HG02840 (cell line): Measurements from ENCODE around the gene RBMXL3.
"Not testable (repeated sequence)": the region's sequence is repeated elsewhere in the genome, so short reads cannot be mapped to it uniquely, and the experiment has no call there.

ENCODE experiments used
- ATAC-seq: cut with Tn5 transposase; IDR thresholded peaks from one replicate; pipeline ENCODE4 v1.9.1; 2021; ENCODE audit warnings: mild to moderate bottlenecking, moderate library complexity, moderate number of reproducible peaks; ENCODE audit not compliant: unreplicated experiment, low FRiP score

The RBMXL3 gene

GRCh38 chrX:115189110-115189509 lies at the start of gene RBMXL3:
RBMXL3 (plus strand) TSS chrX:115189410; CDS start chrX:115189442, 32 bp downstream.
- no peak for ATAC-seq

GRCh38 chrX:115142057-115142456 lies 47.2 kb upstream of the RBMXL3 start:
- ATAC-seq = no peak

- no peak for ATAC-seq
These were observed 42.0 kb upstream of the RBMXL3 start for GRCh38 chrX:115147220-115147619.

- no peak for ATAC-seq
These were observed 16.0 kb upstream of the RBMXL3 start for GRCh38 chrX:115173181-115173580.

- no peak for ATAC-seq
These were observed 14.7 kb upstream of the RBMXL3 start for GRCh38 chrX:115174548-115174947.

GRCh38 chrX:115177932-115178331 lies 11.3 kb upstream of the RBMXL3 start:
- ATAC-seq = no peak

GRCh38 chrX:115178473-115178872 lies 10.7 kb upstream of the RBMXL3 start:
- no peak for ATAC-seq

GRCh38 chrX:115183980-115184379 lies 5.2 kb upstream of the RBMXL3 start:
- ATAC-seq = no peak

- no peak for ATAC-seq
These were observed 731 bp downstream of the RBMXL3 start for GRCh38 chrX:115189646-115190635.

- ATAC-seq = no peak
These were observed 1.7 kb downstream of the RBMXL3 start for GRCh38 chrX:115190636-115191489.

- ATAC-seq = no peak
These were observed 2.5 kb downstream of the RBMXL3 start for GRCh38 chrX:115191490-115192243.

GRCh38 chrX:115192244-115192700 lies 3.1 kb downstream of the RBMXL3 start:
- no peak for ATAC-seq

- ATAC-seq = no peak
These were observed 14.8 kb downstream of the RBMXL3 start for GRCh38 chrX:115204040-115204439.

GRCh38 chrX:115209547-115209946 lies 20.3 kb downstream of the RBMXL3 start:
- ATAC-seq = not testable (repeated sequence)

GRCh38 chrX:115214151-115214550 lies 24.9 kb downstream of the RBMXL3 start:
- no peak for ATAC-seq

GRCh38 chrX:115214605-115215004 lies 25.4 kb downstream of the RBMXL3 start:
- no peak for ATAC-seq

- ATAC-seq = not testable (repeated sequence)
These were observed 28.1 kb downstream of the RBMXL3 start for GRCh38 chrX:115217346-115217745.

- ATAC-seq = no peak
These were observed 37.7 kb downstream of the RBMXL3 start for GRCh38 chrX:115226929-115227328.

- no peak for ATAC-seq
These were observed 40.3 kb downstream of the RBMXL3 start for GRCh38 chrX:115229337-115230003.
